Ishikawa (cell line): ENCODE measurements around the gene ITCH.

ENCODE experiments used
- CEBPB ChIP-seq: IDR thresholded peaks from 2 replicates; pipeline ENCODE4 v1.6.1; 2012
- CREB1 ChIP-seq: IDR thresholded peaks from 2 replicates; pipeline ENCODE4 v1.6.1; 2012; ENCODE audit warnings: low read depth
- EGR1 ChIP-seq: IDR thresholded peaks from 2 replicates; pipeline ENCODE4 v1.6.1; 2012
- EP300 ChIP-seq: IDR thresholded peaks from 2 replicates; pipeline ENCODE4 v1.6.1; 2012; ENCODE audit warnings: borderline replicate concordance
- FOXM1 ChIP-seq: IDR thresholded peaks from 2 replicates; pipeline ENCODE4 v1.6.1; 2012; ENCODE audit warnings: low read depth, borderline replicate concordance
- MAX ChIP-seq: IDR thresholded peaks from 2 replicates; pipeline ENCODE4 v1.6.1; 2012
- NFIC ChIP-seq: IDR thresholded peaks from 2 replicates; pipeline ENCODE4 v1.6.1; 2012
- RAD21 ChIP-seq: IDR thresholded peaks from 2 replicates; pipeline ENCODE4 v1.6.1; 2012; ENCODE audit warnings: low read depth
- TAF1 ChIP-seq: IDR thresholded peaks from 2 replicates; pipeline ENCODE4 v1.6.1; 2012; ENCODE audit warnings: low read depth, mild to moderate bottlenecking
- TCF12 ChIP-seq: IDR thresholded peaks from 2 replicates; pipeline ENCODE4 v1.6.1; 2012; ENCODE audit warnings: low read depth
- USF1 ChIP-seq: IDR thresholded peaks from 2 replicates; pipeline ENCODE4 v1.6.1; 2012
- YY1 ChIP-seq: IDR thresholded peaks from 2 replicates; pipeline ENCODE4 v1.6.1; 2012; ENCODE audit warnings: low read depth
- ZBTB7A ChIP-seq: IDR thresholded peaks from 2 replicates; pipeline ENCODE4 v1.6.1; 2012; ENCODE audit warnings: low read depth

- no peak for TF ChIP-seq TAF1
- TF ChIP-seq YY1: no peak
- no peak for TF ChIP-seq USF1
- no peak for TF ChIP-seq RAD21
- TF ChIP-seq CREB1: no peak
- no peak for TF ChIP-seq TCF12
- no peak for TF ChIP-seq NFIC
- no peak for TF ChIP-seq FOXM1
- no peak for TF ChIP-seq EGR1
- TF ChIP-seq EP300: no peak
- TF ChIP-seq CEBPB: no peak
- TF ChIP-seq ZBTB7A: no peak
- TF ChIP-seq MAX: no peak
Observed at GRCh38 chr20:34517114-34517505, 154.0 kb downstream of the ITCH start.
